Dermis lymphatic vessel endothelial cell (primary cell): ENCODE data around the gene FAM24B. TPM values are rescaled to one million over a fixed set of nuclear protein-coding genes. Genes with fewer than 3 reads are reported as not detected.

ENCODE experiments used
- total RNA-seq: library from RNA; depleted of rRNA; stranded (reverse); fragments of >200 nt; gene quantifications from 2 replicates; pipeline ENCODE4 v1.2.1, GENCODE V29; 2014

The FAM24B gene, protein sequence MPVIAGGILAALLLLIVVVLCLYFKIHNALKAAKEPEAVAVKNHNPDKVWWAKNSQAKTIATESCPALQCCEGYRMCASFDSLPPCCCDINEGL
- 0.76 and 1.0 TPM in 2 replicates for total RNA-seq

DNA sequence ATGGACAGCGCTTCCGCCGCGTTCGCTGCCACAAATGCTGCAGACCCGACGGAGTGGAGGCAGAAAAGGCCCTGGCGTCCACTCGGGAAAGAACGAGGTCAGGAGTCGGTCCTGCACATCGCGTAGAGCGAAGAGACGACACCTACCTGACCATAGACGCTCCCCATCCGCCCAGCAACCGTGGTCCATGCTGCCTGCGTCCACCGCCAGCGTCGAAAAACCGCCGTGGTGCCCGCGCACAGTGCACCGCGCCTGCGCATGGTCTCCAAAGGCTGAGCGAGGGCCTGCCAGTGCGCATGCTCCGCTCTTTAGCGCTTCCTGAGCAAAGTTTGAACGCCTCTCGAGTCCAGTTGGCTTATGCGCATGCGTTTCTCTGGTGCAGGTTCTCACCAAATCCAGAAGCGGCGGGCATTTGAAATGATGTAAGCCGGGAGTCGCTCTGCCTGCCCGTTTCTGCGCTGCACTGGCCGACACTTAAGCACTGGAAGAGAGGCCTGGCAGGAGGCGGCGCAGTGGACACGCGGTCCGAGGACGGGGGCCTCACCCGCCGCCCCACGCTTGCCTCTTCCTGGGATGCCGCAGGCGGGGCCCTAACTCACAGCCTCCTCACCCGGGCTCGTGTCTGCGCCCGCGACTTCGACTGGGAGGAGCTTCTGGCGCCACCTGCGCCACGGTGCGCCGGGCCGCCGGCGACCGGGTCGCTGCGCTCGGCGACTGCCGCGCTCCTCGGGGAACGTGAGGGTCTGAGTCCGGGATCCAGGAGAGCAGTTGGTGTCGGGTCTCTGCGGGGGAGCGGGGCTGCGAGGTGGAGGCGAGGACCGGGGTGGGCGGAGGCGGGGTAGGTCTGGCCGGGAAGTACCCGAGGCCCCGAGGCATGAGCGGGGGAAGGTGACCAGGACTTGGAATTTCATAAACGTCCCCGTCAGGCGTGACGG, at the start of gene FAM24B:
Gene FAM24B, minus strand, starts transcription at position 243 of the 935 bp plus-strand sequence. CDS start 29,066 bp downstream, outside the sequence.

DNA sequence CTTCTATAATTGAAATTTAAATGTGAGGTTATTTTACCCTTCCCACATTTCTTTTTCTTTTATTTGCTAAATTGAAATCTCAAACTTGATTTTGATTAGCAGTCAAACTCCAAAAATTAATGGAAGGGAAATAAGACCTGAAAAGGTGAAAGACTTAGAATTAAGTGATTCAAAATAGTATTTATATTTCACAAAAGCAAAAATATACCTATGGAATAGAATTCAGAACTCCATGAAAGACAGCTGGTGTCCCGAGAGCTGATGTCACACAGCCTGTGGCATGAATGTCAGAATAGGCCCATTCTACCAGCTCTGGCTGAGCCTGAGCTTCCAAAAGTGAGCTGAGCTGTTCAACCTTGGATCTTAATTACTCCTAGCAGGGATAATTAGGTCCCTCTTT, 30.9 kb upstream of the FAM24B start, which contains the start of gene FAM24A:
Gene FAM24A, plus strand, starts transcription at position 301 of the 400 bp plus-strand sequence. CDS start 1,025 bp downstream, outside the sequence.

DNA sequence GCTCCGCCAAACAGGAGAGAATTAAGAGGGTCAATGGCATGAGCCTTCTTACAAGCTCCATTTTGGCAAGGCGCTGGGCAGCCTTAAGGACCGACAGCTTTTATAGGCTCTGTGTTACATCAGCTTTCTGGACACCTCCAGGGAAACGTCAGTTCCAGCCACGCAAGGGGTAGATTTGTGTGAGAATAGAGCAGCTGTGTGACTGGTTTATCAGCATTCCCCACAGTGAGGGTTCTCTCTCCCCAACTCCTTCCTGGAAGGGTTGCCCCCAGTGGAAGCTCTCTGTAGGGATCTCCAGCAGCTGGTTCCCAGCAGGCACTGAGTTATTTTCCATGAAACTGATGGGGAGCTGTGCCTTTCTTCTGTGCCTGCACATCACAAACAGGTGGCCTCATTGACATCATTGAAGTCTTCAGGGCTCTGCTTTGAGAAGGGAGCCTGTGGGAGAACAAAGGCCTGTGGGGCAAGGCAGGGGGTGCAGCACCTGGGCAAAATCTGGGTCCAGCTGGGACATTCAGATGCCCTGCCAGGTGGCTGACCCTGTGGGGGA, 33.5 kb downstream of the FAM24B start, which contains the start of gene CUZD1:
Gene CUZD1, minus strand, starts transcription at position 75 of the 550 bp plus-strand sequence. Its CDS starts 14 bp downstream, at position 61.

Other genes starting within 250 kb of the FAM24B start
- not detected in 2 replicates for gene C10orf120, start 179.7 kb downstream of the FAM24B start, total RNA-seq
- 0.11 and 0.17 TPM in 2 replicates for gene CUZD1, start 33.7 kb downstream of the FAM24B start, total RNA-seq
- gene FAM24A, start 31.0 kb upstream of the FAM24B start, total RNA-seq, result not detected in 2 replicates
- 12.1 and 12.5 TPM in 2 replicates for gene C10orf88, start 74.6 kb upstream of the FAM24B start, total RNA-seq
- gene PSTK, start 100.8 kb upstream of the FAM24B start, total RNA-seq, result 2.1 and 2.2 TPM in 2 replicates
- 3.9 TPM in 2 replicates for gene IKZF5, start 129.2 kb upstream of the FAM24B start, total RNA-seq
- 4.9 and 5.2 TPM in 2 replicates for gene ACADSB, start 129.4 kb upstream of the FAM24B start, total RNA-seq